LNCaP clone FGC (cell line): Measurements from ENCODE around the gene RAB9A.
A peak's percentile ranks its signal among the peaks of the same experiment; 100 is the strongest.
"Not testable (repeated sequence)": the region's sequence is repeated elsewhere in the genome, so short reads cannot be mapped to it uniquely, and the experiment has no call there.

ENCODE experiments used
- DNase-seq: peaks from one replicate; pipeline ENCODE4 v3.0.0-alpha.2; 2011; ENCODE audit warnings: low read depth
- H3K4me3 ChIP-seq: 2 replicates; pipeline ENCODE4 v1.5.1; 2011; ENCODE audit warnings: mild to moderate bottlenecking, low read depth, low read length, control low read depth
- TF ChIP-seq, protein P1 (sequence below): IDR thresholded peaks from 2 replicates; pipeline ENCODE4 v1.5.1; 2012; ENCODE audit warnings: mild to moderate bottlenecking; ENCODE audit not compliant: control insufficient read depth, insufficient read depth; ENCODE audit errors: extremely low read depth

RAB9A gene

DNA sequence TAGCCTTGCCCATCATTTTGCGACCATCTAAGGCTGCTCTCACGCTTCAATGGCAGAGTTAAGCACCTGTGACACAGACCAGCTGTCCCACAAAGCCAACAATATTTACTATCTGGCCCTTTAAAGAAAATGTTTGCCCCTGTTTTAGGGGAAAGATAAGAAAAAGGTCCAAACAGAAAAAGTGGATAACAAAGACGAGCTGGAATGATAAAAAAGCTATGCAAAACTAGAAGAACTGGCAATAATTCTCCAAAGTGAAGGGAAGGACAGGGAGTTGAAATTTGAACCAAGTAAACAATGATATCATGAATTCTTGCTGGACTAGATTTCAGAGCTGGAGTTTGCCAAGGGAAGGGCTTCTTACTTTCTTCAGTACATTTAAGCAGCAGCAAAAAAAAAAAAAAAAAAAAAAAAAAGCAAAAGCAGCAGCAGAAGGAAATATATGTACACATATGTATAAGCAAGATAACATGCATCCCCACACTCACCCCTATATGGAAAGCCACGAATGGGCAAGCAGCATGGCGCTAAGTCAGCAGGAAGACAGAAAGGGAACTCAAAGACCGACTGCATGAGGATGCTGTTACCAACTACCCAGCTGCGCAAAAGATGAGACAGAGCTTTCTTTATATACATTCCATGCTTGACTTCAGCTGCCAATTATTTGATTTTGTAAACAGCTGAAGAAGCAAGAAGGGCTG lies 33.0 kb downstream of the RAB9A start:
- TF ChIP-seq, protein P1, sequence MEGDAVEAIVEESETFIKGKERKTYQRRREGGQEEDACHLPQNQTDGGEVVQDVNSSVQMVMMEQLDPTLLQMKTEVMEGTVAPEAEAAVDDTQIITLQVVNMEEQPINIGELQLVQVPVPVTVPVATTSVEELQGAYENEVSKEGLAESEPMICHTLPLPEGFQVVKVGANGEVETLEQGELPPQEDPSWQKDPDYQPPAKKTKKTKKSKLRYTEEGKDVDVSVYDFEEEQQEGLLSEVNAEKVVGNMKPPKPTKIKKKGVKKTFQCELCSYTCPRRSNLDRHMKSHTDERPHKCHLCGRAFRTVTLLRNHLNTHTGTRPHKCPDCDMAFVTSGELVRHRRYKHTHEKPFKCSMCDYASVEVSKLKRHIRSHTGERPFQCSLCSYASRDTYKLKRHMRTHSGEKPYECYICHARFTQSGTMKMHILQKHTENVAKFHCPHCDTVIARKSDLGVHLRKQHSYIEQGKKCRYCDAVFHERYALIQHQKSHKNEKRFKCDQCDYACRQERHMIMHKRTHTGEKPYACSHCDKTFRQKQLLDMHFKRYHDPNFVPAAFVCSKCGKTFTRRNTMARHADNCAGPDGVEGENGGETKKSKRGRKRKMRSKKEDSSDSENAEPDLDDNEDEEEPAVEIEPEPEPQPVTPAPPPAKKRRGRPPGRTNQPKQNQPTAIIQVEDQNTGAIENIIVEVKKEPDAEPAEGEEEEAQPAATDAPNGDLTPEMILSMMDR, result no peak
- 0 out of 2 replicates have a peak overlapping the region, but pooled peaks have one; percentile 7 for H3K4me3 ChIP-seq
- peak; percentile 33 for DNase-seq

DNA sequence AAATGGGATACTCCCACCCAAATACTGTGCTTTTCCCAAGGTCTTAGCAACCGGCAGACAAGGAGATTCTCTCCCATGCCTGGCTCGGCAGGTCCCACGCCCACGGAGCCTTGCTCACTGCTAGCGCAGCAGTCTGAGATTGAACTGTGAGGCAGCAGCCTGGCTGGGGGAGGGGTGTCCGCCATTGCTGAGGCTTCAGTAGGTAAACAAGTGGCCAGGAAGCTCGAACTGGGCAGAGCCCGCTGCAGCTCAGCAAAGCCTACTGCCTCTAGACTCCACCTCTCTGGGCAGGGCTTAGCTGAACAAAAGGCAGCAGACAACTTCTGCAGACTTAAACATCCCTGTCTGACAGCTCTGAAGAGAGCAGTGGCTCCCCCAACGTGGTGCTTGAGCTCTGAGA lies 36.0 kb downstream of the RAB9A start:
- not testable (repeated sequence) for DNase-seq, H3K4me3 ChIP-seq

DNA sequence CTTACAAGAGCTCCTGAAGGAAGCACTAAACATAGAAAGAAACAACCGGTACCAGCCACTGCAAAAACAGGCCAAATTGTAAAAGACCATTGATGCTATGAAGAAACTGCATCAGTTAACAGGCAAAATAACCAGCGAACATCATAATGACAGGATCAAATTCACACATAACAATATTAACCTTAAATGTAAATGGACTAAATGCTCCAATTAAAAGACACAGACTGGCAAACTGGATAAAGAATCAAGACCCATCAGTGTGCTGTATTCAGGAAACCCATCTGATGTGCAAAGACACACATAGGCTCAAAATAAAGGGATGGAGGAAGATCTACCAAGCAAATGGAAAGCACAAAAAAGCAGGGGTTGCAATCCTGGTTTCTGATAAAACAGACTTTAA lies 37.7 kb downstream of the RAB9A start:
- not testable (repeated sequence) for H3K4me3 ChIP-seq, DNase-seq

DNA sequence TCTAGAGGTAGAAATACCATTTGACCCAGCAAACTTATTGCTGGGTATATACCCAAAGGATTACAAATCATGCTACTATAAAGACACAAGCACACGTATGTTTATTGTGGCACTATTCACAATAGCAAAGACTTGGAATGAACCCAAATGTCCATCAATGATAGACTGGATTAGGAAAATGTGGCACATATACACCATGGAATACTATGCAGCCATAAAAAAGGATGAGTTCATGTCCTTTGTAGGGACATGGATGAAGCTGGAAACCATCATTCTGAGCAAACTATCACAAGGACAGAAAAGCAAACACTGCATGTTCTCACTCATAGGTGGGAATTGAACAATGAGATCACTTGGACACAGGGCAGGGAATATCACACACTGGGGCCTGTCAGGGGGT lies 41.6 kb downstream of the RAB9A start:
- DNase-seq, H3K4me3 ChIP-seq: not testable (repeated sequence)

DNA sequence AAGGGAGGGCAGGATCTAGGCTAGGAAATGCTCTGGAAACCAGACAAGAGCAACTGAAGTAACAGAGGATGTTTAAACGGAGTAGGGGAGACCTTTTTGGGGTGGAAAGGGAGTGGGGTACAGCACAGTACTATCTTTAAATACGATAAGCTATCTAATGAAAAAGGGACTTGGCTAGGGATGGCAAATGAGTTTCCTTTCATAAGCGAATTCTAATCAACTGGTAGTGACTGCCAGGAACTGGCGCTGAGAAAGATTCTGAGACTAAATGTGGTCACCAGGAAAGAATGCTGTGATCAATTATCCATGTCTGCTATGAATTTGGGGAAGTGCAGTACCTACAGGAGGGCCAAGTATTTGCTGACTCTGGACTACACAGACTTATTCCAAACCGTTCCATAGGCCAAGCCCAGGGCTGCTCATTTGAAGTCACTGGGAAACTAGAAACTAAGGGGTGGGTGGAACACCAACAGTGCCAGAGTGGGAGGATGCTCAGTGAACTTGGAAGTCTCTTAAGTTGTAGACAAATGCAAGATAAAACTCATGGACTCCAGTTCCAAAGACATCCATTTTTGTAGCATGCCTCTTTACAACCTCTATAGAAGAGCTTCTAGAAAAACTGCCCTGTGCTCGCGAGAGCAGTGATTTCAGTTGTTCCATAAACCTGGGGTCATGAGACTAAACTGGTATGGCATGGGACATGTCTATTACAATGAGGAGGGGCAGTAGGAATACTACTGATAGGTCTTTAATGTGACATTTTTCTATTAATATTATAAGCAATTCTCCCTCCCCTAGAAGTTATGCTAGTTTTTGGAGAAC lies 43.5 kb downstream of the RAB9A start:
- TF ChIP-seq, protein P1, result no peak
- no peak overlapping the region for H3K4me3 ChIP-seq
- DNase-seq, result no peak

DNA sequence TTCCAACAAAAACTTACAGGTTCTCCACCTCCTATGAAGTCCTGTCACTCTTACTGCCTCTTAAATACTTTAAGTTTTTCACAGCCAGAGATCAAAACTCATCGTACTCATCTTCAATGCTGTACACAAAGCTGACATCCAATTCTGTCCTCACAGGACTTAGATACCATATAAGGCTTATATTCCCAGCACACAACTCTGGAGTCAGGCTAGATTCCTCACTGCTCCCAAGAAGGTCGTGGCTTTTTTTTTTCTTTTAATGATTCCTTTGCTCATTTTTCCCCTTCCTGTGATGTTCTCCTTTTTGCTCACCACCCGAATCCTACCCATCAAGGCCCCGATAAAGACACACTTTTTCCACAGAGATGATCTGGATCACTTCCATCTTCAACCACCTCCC lies 44.6 kb downstream of the RAB9A start:
- no peak for DNase-seq
- H3K4me3 ChIP-seq, result peak overlapping the region; percentile 80
- TF ChIP-seq, protein P1, result no peak

DNA sequence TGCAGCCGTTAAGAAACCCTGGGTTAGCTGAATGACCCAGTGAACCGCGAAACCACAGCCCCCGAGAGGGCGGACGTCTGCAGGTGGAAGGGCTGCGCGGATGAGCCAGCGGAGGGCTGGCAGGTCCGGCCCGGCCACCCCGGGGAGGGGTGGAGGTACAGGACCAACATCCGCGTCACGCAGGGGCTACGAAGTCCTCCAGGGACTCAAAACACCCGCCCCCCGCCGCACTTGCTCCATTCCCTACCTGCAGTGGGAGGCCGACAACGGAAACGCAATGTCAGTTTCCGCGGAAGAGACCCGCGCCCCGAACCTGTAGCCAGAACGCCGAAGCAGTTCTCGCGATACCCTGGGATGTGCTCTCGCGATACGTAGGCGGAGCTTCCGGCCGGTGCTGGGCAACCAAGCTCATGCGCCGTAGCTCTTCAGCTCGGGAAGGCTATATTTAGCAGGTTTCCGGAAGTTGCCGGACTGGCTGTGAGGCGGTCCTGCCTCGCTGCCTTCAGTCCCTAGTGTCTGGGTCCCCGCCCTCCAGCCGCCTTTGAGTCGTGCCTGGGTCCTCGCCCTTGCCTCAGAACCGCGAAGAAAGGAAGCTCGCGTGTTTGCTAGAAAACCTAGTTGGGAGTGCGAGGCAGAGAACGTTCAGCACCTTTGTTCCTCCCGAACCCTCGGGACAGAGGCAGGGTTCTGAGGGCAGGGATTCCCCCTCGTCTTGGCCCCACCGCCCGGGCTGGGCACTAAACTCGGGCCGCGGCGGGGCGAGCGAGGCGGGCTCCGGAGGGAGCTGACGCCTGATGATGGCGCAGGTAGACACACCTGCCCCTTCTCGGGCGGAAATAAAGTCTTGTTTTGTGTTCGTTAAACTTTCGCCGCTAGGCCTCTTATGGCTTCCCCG lies 45.6 kb downstream of the RAB9A start, which contains the start of the genes OFD1 and TRAPPC2:
TSS of gene OFD1 (plus strand) at position 471 of the 895 bp plus-strand sequence. CDS start at position 795, 324 bp downstream.
TSS of gene TRAPPC2 (minus strand) at position 343 of the 895 bp plus-strand sequence. CDS start 14,657 bp downstream, outside the sequence.
- DNase-seq, result peak; percentile 83
- TF ChIP-seq, protein P1, result no peak
- peak within 1 kb of the TSS; percentile 80 for H3K4me3 ChIP-seq

DNA sequence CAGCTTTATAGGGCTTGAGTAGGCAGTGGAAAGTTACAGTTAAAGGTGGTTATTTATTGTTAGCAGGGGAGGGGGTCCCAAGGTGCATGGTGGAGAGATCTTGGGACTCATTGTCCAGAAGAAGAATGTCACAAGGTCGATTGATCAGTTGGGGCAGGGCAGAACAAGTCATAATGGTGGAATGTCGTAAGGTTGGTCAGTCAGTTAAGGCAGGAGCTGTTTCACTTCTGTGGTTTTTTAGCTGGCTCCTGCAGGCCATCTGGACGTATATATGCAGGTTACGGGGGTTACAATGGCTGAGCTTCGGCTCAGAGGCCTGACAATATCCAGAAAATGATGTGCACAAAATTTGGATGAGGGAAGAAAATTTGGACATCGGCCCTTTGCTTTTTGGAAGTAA lies 52.8 kb downstream of the RAB9A start:
- TF ChIP-seq, protein P1, result no peak
- no peak for DNase-seq
- no peak overlapping the region for H3K4me3 ChIP-seq
